Large intestine (tissue), 3 donors: ENCODE results near the gene PKP1. TPM values are rescaled to one million over a fixed set of nuclear protein-coding genes. Genes with fewer than 3 reads are reported as not detected.
A peak's percentile ranks its signal among the peaks of the same experiment; 100 is the strongest.

Experiments
- DNase-seq, 2 donors: peaks; one replicate each; pipeline versions ENCODE4 v3.0.0 to v3.0.0-alpha.2; 2013
- H3K27ac ChIP-seq: one replicate; pipeline ENCODE4 v1.5.1; 2013; ENCODE audit warnings: low read length
- H3K27me3 ChIP-seq: 2 replicates; pipeline ENCODE4 v1.6.1; 2013; ENCODE audit warnings: low read length; ENCODE audit not compliant: control insufficient read depth, insufficient read depth
- H3K36me3 ChIP-seq: 2 replicates; pipeline ENCODE4 v1.6.1; 2013; ENCODE audit warnings: low read length; ENCODE audit not compliant: control insufficient read depth, insufficient read depth
- H3K4me1 ChIP-seq: one replicate; pipeline ENCODE4 v1.6.1; 2013; ENCODE audit warnings: low read length; ENCODE audit not compliant: control insufficient read depth, insufficient read depth
- H3K4me3 ChIP-seq: one replicate; pipeline ENCODE4 v1.5.1; 2013; ENCODE audit warnings: low read length
- H3K9me3 ChIP-seq: one replicate; pipeline ENCODE4 v1.6.1; 2013; ENCODE audit warnings: mild to moderate bottlenecking, low read depth, low read length, moderate library complexity; ENCODE audit not compliant: control insufficient read depth
- WGBS: methylation state at CpG from one replicate; pipeline ENCODE4 v1.1.5; 2013; ENCODE audit warnings: low lambda C conversion rate; ENCODE audit not compliant: insufficient coverage; 5-methylcytosine and 5-hydroxymethylcytosine counted together
- polyA plus RNA-seq: library from polyadenylated mRNA; unstranded; fragments of 120-200 nt; gene quantifications from one replicate; pipeline ENCODE4 v1.2.1, GENCODE V29; 2013

Gene PKP1
- polyA plus RNA-seq, 1 donor = 0.45 TPM

- Histone ChIP-seq H3K27me3 (peaks cover 2% of the 10 kb centered on the region), H3K4me3 (no peak overlapping the region), H3K9me3 (no peaks in the 10 kb centered on the region), H3K27ac (no peak overlapping the region), H3K36me3 (no peaks in the 10 kb centered on the region), H3K4me1 (no peaks in the 10 kb centered on the region)
- no peak for DNase-seq
- 100% methylated on average over 1 of the region's 6 CpGs for WGBS
Observed at GRCh38 chr1:201319631-201320030, 36.3 kb downstream of the PKP1 start.

- Histone ChIP-seq H3K9me3 (no peaks in the 10 kb centered on the region), H3K4me1 (no peaks in the 10 kb centered on the region), H3K27me3 (no peaks in the 10 kb centered on the region), H3K27ac (no peak overlapping the region), H3K36me3 (no peaks in the 10 kb centered on the region), H3K4me3 (no peak overlapping the region)
- no CpG with 5 or more reads among the region's 12 CpGs for WGBS
- no peak for DNase-seq
Observed at GRCh38 chr1:201320168-201320788, 37.0 kb downstream of the PKP1 start.

- WGBS = no CpG with 5 or more reads among the region's 15 CpGs
- H3K4me1 ChIP-seq = no peaks in the 10 kb centered on the region
- no peaks in the 10 kb centered on the region for H3K36me3 ChIP-seq
- no peak for DNase-seq
- H3K27ac ChIP-seq = no peak overlapping the region
- H3K27me3 ChIP-seq = no peaks in the 10 kb centered on the region
- H3K9me3 ChIP-seq = no peaks in the 10 kb centered on the region
- H3K4me3 ChIP-seq = no peak overlapping the region
Observed at GRCh38 chr1:201321826-201322390, 38.6 kb downstream of the PKP1 start.

- H3K4me3 ChIP-seq = no peak overlapping the region
- H3K36me3 ChIP-seq = no peaks in the 10 kb centered on the region
- no peak for DNase-seq
- no peaks in the 10 kb centered on the region for H3K4me1 ChIP-seq
- no peak overlapping the region for H3K27ac ChIP-seq
- WGBS = no CpG with 5 or more reads among the region's 12 CpGs
- peaks cover 4% of the 10 kb centered on the region for H3K27me3 ChIP-seq
- no peaks in the 10 kb centered on the region for H3K9me3 ChIP-seq
Observed at GRCh38 chr1:201322653-201323510, 39.6 kb downstream of the PKP1 start.

- no peak overlapping the region for H3K27ac ChIP-seq
- WGBS = no CpG with 5 or more reads among the region's 4 CpGs
- no peak for DNase-seq
Observed at GRCh38 chr1:201324306-201324705, 41.0 kb downstream of the PKP1 start.

GRCh38 chr1:201324821-201325677, 41.7 kb downstream of the PKP1 start:
- Histone ChIP-seq H3K27me3 (peaks cover 6% of the 10 kb centered on the region), H3K4me3 (no peak overlapping the region), H3K36me3 (no peaks in the 10 kb centered on the region), H3K9me3 (no peaks in the 10 kb centered on the region), H3K4me1 (no peaks in the 10 kb centered on the region), H3K27ac (no peak overlapping the region)
- DNase-seq = peak in 1 of 2 donors; percentile 40
- WGBS = no CpG with 5 or more reads among the region's 16 CpGs

More at GRCh38 chr1:201324306-201324705, 41.0 kb downstream of the PKP1 start:
- H3K4me3 ChIP-seq = no peak overlapping the region
- H3K27me3 ChIP-seq = peaks cover 6% of the 10 kb centered on the region
- H3K4me1 ChIP-seq = no peaks in the 10 kb centered on the region
- no peaks in the 10 kb centered on the region for H3K9me3 ChIP-seq
- H3K36me3 ChIP-seq = no peaks in the 10 kb centered on the region

- Histone ChIP-seq H3K27ac (no peak overlapping the region), H3K27me3 (peaks cover 6% of the 10 kb centered on the region), H3K4me1 (no peaks in the 10 kb centered on the region), H3K4me3 (no peak overlapping the region), H3K36me3 (no peaks in the 10 kb centered on the region), H3K9me3 (no peaks in the 10 kb centered on the region)
- DNase-seq = no peak
- WGBS = 100% methylated on average over 5 of the region's 8 CpGs
Observed at GRCh38 chr1:201325678-201326060, 42.4 kb downstream of the PKP1 start.

GRCh38 chr1:201326710-201327109, 43.4 kb downstream of the PKP1 start:
- no CpG with 5 or more reads among the region's 4 CpGs for WGBS
- no peaks in the 10 kb centered on the region for H3K9me3 ChIP-seq

GRCh38 chr1:201327687-201328240, 44.5 kb downstream of the PKP1 start:
- Histone ChIP-seq H3K9me3 (no peaks in the 10 kb centered on the region), H3K27ac (no peak overlapping the region), H3K36me3 (no peaks in the 10 kb centered on the region), H3K4me3 (no peak overlapping the region), H3K4me1 (no peaks in the 10 kb centered on the region), H3K27me3 (peaks cover 6% of the 10 kb centered on the region)
- no CpG with 5 or more reads among the region's 7 CpGs for WGBS
- no peak for DNase-seq

More at GRCh38 chr1:201326710-201327109, 43.4 kb downstream of the PKP1 start:
- Histone ChIP-seq H3K27me3 (peaks cover 6% of the 10 kb centered on the region), H3K4me3 (no peak overlapping the region), H3K27ac (no peak overlapping the region), H3K36me3 (no peaks in the 10 kb centered on the region), H3K4me1 (no peaks in the 10 kb centered on the region)
- no peak for DNase-seq

GRCh38 chr1:201328576-201328975, 45.3 kb downstream of the PKP1 start:
- peaks cover 6% of the 10 kb centered on the region for H3K27me3 ChIP-seq
- H3K4me1 ChIP-seq = no peaks in the 10 kb centered on the region
- H3K36me3 ChIP-seq = no peaks in the 10 kb centered on the region
- no CpG with 5 or more reads among the region's 4 CpGs for WGBS
- no peak overlapping the region for H3K4me3 ChIP-seq
- no peak overlapping the region for H3K27ac ChIP-seq
- peak in 1 of 2 donors; percentile 19 for DNase-seq
- no peaks in the 10 kb centered on the region for H3K9me3 ChIP-seq
